ENCODE data around the gene UBC.

- no peak for TF ChIP-seq CTCF (conservative IDR thresholded peaks at IDR 0.05)
- no peak for TF ChIP-seq EZH2 (IDR thresholded peaks at IDR 0.05; ENCODE audit: low read depth)
Measured at GRCh38 chr12:124952801-124953200, 38.4 kb upstream of the UBC start.
